Nephron progenitor cell (in vitro differentiated cells): ENCODE data around the gene TNFAIP8L3.

Experiments used
- DNase-seq: peaks from one replicate; pipeline ENCODE4 v3.0.0; 2021
- H3K27ac Mint-ChIP-seq: 2 replicates; pipeline ENCODE4 v1.8.0; 2021; ENCODE audit warnings: mild to moderate bottlenecking, moderate library complexity, mixed read lengths
- H3K27me3 Mint-ChIP-seq: 2 replicates; pipeline ENCODE4 v1.8.0; 2021; ENCODE audit warnings: mild to moderate bottlenecking, low read depth, mixed read lengths; ENCODE audit not compliant: poor library complexity
- H3K36me3 Mint-ChIP-seq: 2 replicates; pipeline ENCODE4 v1.8.0; 2021; ENCODE audit warnings: low read depth, mixed read lengths
- H3K4me1 Mint-ChIP-seq: 2 replicates; pipeline ENCODE4 v1.8.0; 2021; ENCODE audit warnings: mixed read lengths
- H3K4me3 Mint-ChIP-seq: 2 replicates; pipeline ENCODE4 v1.8.0; 2021; ENCODE audit warnings: mild to moderate bottlenecking, moderate library complexity, mixed read lengths
- H3K9me3 Mint-ChIP-seq: 2 replicates; pipeline ENCODE4 v1.8.0; 2021; ENCODE audit warnings: mild to moderate bottlenecking, moderate library complexity, mixed read lengths
- TF ChIP-seq, protein P1 (sequence below): fragments of 200-600 bp; sonication (generic); IDR thresholded peaks from 2 replicates; pipeline ENCODE4 v1.5.0; 2021; ENCODE audit warnings: antibody characterized with exemption

TNFAIP8L3 gene

DNA sequence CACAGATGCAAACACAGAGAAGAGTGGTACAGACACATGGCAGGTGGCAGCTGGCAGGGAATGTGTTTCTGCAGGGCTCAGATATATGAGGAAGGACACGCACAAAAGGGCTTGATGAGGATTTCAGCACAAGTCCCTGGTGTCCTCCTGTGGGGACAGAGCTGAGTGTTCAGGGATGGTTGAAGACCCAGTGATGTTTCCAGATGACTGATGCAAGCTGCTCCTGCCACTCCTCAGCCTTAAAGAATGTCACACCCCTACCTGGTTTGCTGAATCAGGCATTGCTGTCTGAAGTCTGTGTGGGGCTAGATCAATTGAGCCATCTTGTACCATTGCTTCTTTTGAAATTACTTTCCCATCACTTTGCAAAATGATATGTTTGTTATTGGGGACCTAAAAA, 40.2 kb downstream of the TNFAIP8L3 start:
- TF ChIP-seq, protein P1, sequence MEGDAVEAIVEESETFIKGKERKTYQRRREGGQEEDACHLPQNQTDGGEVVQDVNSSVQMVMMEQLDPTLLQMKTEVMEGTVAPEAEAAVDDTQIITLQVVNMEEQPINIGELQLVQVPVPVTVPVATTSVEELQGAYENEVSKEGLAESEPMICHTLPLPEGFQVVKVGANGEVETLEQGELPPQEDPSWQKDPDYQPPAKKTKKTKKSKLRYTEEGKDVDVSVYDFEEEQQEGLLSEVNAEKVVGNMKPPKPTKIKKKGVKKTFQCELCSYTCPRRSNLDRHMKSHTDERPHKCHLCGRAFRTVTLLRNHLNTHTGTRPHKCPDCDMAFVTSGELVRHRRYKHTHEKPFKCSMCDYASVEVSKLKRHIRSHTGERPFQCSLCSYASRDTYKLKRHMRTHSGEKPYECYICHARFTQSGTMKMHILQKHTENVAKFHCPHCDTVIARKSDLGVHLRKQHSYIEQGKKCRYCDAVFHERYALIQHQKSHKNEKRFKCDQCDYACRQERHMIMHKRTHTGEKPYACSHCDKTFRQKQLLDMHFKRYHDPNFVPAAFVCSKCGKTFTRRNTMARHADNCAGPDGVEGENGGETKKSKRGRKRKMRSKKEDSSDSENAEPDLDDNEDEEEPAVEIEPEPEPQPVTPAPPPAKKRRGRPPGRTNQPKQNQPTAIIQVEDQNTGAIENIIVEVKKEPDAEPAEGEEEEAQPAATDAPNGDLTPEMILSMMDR, result no peak
- no peaks in the 10 kb centered on the region for H3K36me3 Mint-ChIP-seq
- H3K27me3 Mint-ChIP-seq, result peaks cover 10% of the 10 kb centered on the region
- no peaks in the 10 kb centered on the region for H3K9me3 Mint-ChIP-seq
- H3K4me3 Mint-ChIP-seq, result no peak overlapping the region
- H3K27ac Mint-ChIP-seq, result no peak overlapping the region
- DNase-seq, result no peak
- H3K4me1 Mint-ChIP-seq, result no peaks in the 10 kb centered on the region

DNA sequence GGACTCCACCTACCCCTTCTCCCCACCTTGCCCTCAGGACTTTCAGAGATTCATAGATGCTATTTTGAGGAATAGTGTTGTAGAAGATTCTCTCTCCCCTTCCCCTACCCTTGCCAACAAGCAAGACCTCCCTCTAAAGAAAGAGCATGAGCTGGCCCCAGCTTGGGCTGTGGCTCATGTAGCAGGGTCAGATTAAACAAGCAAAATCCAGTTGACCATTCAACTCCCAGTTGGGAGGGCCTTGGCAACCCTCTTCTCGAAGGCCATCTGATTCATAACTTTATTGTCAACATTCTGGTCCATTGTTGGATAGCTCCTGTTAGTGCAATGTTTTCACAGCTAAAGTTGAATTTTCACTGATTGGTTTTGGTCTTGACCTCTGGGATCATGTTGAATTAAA, 41.1 kb downstream of the TNFAIP8L3 start:
- Mint-ChIP-seq H3K4me3 (no peak overlapping the region), H3K9me3 (no peaks in the 10 kb centered on the region), H3K27ac (no peak overlapping the region), H3K4me1 (peaks cover 7% of the 10 kb centered on the region), H3K36me3 (no peaks in the 10 kb centered on the region), H3K27me3 (peaks cover 10% of the 10 kb centered on the region)
- DNase-seq, result no peak
- TF ChIP-seq, protein P1, result no peak

DNA sequence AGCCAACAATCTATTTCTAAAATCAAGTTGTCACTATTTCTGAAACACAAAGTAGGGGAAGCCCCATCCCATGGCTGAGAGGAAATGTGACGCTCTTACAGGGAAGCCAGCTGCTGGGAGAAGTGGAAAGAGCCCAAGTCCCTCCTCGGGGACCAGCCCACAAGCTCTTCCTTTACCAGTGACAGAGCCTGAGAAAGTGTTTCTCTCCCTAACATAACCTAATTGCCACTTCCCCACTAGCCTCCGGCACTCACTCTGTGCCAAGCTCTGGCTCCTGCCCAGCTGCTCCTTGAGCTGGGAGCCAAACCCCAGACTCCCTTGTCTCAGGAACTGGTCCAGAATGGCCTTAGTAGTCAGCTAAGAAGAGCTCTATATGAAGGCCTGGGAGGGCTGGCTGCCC, 42.9 kb downstream of the TNFAIP8L3 start:
- Mint-ChIP-seq H3K27me3 (peaks cover 10% of the 10 kb centered on the region), H3K9me3 (no peaks in the 10 kb centered on the region), H3K27ac (peak overlapping the region; percentile 62), H3K4me3 (no peak overlapping the region), H3K4me1 (peaks cover 24% of the 10 kb centered on the region), H3K36me3 (no peaks in the 10 kb centered on the region)
- DNase-seq, result no peak
- TF ChIP-seq, protein P1, result no peak

DNA sequence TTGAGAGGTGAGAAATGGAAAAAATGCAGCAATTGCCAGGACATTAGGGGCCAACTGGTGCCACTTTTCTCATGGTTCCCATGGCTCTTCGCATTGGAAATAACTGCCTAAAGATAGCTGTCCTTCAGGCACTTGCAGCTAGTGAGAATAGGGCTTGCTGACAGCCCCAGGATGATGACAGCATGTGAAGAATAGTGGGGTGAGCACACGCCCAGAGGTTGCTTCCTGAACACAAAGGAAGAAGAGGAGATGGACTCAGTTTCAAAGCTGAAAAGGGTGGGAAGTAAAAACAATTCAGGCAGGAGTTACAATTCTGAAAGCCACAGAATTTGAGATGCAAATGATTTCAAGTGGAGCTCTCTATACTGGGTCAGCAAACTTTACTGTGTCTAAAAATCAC, 45.6 kb downstream of the TNFAIP8L3 start:
- TF ChIP-seq, protein P1, result no peak
- Mint-ChIP-seq H3K4me1 (peaks cover 26% of the 10 kb centered on the region), H3K27me3 (peaks cover 10% of the 10 kb centered on the region), H3K27ac (no peak overlapping the region), H3K4me3 (no peak overlapping the region), H3K36me3 (no peaks in the 10 kb centered on the region), H3K9me3 (no peaks in the 10 kb centered on the region)
- no peak for DNase-seq

DNA sequence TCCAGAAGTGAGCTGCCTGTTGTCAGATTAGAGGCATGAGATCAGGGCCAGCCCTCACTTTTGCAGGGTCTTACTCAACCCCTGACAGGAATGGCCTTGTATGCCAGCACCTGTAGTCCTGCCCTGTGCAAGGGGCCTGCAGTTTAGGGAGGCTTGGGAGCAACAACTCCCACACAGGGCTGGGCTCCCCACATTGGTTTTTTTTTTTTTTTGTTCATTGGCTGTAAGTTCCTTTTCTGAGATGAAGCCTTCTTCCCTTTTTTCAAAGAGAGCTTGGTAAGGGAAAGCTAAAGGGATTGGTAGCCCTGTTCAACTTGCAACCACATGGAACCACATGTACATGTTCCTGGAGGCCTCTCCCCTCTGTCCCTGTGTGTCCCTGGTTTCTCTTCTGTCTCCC, 46.4 kb downstream of the TNFAIP8L3 start:
- DNase-seq, result no peak
- Mint-ChIP-seq H3K4me3 (no peak overlapping the region), H3K27ac (no peak overlapping the region), H3K27me3 (peaks cover 7% of the 10 kb centered on the region), H3K9me3 (no peaks in the 10 kb centered on the region), H3K4me1 (peaks cover 26% of the 10 kb centered on the region), H3K36me3 (no peaks in the 10 kb centered on the region)
- TF ChIP-seq, protein P1, result no peak

DNA sequence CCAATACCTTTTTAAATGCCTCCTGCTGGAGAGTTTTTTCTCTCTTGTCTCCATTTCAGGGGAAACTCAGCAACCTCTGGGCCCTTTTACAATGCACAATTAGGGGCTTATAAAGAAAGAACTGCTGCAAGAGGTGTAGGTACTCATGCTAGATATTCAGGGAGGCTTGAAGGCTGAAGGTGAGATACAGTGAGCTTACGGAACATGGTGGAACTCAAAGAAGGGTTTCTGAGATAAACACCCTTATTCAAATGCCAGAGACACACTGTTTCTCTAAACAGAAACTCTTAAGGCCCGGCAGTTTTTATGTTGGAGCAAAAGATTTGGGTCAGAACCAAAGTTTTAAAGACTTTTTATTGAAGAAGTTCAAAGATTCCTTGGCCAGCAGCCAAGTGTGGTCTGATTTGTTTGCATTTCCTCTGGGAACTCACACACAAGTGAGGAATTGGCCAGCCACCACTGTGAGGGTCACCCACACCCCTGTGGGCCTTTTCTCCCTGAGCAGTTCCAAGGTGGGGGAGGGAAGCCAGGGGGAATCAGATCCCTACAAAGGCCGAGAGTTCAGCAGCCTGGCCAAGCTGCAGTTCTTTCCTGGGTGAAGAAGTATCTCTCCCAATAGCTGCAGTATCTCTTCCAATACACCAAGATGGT, 47.8 kb downstream of the TNFAIP8L3 start:
- TF ChIP-seq, protein P1, result no peak
- Mint-ChIP-seq H3K36me3 (no peaks in the 10 kb centered on the region), H3K27me3 (no peaks in the 10 kb centered on the region), H3K9me3 (no peaks in the 10 kb centered on the region), H3K27ac (peak overlapping the region; percentile 92), H3K4me1 (peaks cover 26% of the 10 kb centered on the region), H3K4me3 (peak overlapping the region; percentile 32)
- DNase-seq, result no peak
